GM19463 (cell line): ENCODE data around the gene FAT1.
"Not testable (repeated sequence)": the region's sequence is repeated elsewhere in the genome, so short reads cannot be mapped to it uniquely, and the experiment has no call there.

Experiments
- ATAC-seq: cut with Tn5 transposase; IDR thresholded peaks from one replicate; pipeline ENCODE4 v1.9.1; 2021; ENCODE audit warnings: mild to moderate bottlenecking, moderate library complexity; ENCODE audit not compliant: unreplicated experiment

FAT1 gene

GRCh38 chr4:186699298-186699697 lies 24.4 kb downstream of the FAT1 start:
- ATAC-seq = no peak

DNA sequence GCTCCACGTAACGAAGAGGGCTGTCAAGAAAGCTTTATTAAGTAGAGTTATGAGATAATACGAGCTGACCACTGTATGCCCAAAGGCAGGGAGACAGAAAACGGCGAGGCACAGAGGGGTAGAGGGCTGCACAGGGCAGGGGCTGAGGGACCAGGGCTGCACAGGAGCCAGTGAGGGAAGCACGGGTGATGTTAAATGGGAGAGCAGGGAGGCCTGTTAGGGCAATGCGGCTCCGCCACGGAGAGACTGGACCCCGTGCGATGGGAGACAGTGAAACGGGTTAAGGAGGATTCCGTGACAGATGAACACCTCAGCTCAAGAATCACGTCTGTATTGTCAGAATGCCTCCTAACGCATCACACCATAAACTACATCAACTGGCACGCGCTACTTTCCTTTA lies 25.1 kb downstream of the FAT1 start:
- no peak for ATAC-seq

DNA sequence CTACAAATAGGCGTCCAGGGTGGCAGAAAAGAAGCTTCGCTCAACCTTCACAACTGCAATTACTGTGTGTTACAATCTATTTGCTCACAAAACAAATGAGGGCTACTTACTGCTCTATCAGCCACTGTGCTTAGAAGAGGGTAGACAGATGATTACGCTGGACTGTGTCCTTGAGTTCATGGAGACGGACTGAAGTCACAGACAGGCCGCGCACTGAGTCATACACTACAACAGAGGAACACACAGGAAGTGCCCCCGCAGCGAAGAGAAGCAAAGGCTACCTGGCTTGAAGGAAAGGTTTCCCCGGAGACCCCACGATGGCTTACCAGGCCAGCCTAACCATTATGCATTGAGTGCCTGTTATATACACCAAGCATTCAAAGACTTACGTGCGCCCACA lies 25.6 kb downstream of the FAT1 start:
- ATAC-seq = no peak

- no peak for ATAC-seq
Measured at GRCh38 chr4:186695392-186695791, 28.3 kb downstream of the FAT1 start.

DNA sequence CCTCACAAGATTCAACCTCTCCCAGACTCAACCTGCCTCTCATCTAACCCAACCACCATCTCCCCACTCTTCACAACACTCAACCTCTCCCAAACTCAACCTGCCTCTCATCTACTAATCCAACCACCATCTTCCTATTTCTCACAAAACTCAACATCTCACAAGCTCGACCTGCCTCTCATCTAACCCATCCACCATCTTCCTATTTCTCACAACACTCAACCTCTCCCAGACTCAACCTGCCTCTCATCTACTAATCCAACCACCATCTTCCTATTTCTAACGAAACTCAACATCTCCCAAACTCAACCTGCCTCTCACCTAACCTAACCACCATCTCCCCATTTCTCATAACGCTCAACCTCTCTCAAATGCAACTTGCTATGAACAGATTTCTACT lies 29.8 kb downstream of the FAT1 start:
- no peak for ATAC-seq

DNA sequence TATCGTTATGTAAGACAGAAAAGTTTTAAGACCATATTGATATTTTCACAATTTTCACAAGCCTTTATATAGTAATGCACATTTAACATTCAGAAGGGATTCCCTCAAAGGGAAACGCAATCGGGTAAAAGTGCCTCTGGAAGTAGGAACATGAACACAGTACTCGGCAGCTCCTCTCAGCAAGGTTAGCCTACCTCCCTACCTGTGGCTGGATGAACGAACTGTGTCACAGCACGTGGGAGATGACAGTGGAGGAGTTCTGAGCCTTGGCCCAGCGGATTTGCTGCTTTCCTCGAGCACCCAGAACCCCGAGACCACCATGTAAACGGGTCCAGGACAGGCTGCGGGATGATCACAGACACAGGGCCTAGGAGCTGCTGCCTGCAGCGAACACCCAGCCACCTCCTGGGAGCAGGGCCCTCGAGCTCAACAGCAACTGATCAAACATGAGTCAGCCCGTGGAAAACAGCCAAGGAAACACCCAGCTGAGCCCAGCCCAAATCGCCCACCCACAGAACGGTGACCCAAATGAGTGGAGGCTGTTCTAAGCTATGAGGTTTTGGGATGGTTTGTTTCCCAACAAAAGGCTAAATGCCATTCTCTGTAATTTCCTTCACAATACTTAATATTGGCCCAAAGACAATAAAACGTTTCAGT lies 30.4 kb downstream of the FAT1 start:
- ATAC-seq = no peak

DNA sequence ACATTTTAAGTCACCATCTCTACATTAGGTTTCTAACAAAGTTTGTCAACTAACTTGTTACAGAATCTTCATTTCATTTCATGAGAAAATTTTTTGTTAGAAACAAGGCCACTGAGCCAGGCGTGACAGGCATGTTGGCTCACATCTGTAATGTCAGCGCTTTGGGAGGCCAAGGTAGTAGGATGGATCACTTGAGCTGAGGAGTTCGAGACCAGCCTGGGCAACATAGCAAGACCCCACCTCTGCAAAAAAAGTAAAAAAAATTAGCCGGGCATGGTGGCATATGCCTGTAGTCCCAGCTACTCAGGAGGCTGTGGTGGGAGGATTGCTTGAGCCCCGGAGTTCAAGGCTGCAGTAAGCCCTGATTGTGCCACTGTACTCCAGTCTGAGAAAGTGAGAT lies 32.3 kb downstream of the FAT1 start:
- ATAC-seq = no peak

GRCh38 chr4:186689476-186689875 lies 34.2 kb downstream of the FAT1 start:
- ATAC-seq = no peak

- no peak for ATAC-seq
Measured at GRCh38 chr4:186688150-186688943, 35.3 kb downstream of the FAT1 start.

GRCh38 chr4:186687265-186687664 lies 36.4 kb downstream of the FAT1 start:
- no peak for ATAC-seq

DNA sequence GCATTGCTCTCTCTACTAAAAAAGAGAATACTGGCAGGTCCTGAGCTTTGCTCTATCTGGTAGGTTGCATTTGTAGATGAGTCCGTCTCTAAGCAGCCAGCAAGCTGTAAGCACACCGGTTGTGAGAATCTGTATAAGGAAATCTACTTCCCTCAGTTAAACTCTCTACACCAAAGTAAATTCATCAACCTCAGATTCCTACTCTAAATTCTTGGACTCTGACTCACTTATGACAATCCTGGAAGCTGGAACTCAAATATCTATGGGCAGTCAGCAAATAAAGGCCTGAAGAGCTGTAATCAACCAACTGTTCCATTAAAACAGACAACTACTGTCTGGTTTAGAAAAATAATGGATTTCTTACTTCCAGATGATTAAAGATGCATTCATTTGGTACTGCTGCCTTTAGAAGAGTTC lies 37.9 kb downstream of the FAT1 start:
- no peak for ATAC-seq

DNA sequence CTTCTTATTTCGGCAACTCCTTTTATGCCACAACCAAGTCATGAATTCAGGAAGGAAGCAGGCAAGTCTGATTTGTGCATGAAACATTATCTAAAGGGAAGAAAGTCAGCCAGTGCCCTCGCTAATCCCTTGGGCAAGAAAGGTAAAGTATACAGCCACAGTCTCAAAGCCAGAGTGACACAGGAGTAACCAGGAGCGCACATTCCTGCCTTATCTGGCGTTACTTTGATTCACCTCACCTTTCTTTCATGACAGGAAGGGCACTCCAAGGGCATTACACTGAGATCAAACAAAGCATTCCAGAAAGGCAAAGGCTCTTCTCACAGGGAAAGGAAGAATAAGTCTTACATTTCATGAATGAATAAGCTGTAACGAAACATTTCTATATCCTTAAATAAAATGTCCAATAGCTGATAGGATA lies 38.8 kb downstream of the FAT1 start:
- no peak for ATAC-seq

- ATAC-seq = no peak
Measured at GRCh38 chr4:186684220-186684619, 39.4 kb downstream of the FAT1 start.

GRCh38 chr4:186680641-186681040 lies 43.0 kb downstream of the FAT1 start:
- no peak for ATAC-seq

- ATAC-seq = no peak
Measured at GRCh38 chr4:186676531-186677161, 47.0 kb downstream of the FAT1 start.

- ATAC-seq = no peak
Measured at GRCh38 chr4:186669735-186670134, 53.9 kb downstream of the FAT1 start.

DNA sequence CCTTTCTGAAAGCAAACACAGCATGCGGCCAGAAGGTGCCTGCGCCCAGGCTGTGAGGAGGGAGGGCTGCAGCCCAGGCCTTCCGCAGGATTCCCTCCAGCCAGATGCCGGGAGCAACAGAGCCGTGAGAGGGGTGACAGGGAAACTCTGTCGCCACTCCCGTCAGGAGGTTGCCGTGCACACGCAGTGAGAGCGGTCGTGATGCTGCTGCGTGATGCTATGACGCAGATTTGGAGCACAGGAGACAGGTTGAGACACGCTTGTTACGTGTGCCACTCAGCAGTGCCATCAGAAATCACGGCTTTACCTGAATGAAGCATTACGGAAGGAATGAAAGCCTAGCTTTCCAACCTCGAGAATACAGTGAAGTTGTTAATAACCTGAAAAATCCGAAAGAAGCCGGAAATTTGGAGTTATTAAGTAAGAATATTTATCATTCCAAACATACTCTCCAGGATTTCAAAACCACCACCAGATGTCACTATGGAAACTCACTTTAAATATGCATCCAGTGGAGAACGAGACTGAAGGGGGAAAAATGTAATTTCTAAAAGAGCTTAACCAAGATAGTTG lies 54.4 kb downstream of the FAT1 start:
- ATAC-seq = no peak

DNA sequence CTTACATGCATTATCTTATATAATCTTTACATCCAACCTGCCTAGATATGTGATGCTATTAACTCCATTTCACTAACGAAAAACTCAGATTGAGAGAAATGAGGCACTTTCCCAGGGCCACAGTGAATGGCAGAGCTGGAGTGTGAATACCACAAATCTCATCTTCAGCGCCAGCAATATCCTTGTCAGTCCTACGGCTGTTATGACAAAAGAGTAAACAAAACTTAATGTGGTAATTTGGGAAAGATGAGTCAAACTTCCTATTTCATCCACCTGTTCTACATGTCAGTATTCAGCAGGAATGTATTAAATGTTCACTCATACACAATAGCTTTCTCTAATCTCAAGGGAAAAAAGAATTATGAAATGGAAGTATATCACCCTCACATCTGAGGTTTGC lies 56.9 kb downstream of the FAT1 start:
- ATAC-seq = no peak

GRCh38 chr4:186666252-186666651 lies 57.4 kb downstream of the FAT1 start:
- ATAC-seq = no peak

DNA sequence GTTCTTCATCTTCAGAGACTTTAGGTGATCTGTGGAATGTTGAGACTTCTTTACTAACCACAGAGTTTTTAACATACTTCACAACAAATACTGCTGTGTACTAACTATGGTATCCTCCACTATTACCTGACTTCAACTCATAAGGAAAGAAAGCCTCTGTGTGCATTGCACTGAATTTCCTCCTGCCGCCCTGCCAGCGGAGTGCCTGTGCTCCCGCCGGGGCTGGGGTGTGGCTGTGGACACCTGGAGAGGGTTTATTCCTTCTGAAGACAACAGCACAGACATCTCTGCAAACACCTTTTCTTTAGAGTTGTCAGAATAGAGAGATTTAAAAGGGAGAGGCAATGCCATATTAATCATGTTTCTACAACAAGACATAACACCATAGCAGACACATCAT lies 63.3 kb downstream of the FAT1 start:
- ATAC-seq = no peak

DNA sequence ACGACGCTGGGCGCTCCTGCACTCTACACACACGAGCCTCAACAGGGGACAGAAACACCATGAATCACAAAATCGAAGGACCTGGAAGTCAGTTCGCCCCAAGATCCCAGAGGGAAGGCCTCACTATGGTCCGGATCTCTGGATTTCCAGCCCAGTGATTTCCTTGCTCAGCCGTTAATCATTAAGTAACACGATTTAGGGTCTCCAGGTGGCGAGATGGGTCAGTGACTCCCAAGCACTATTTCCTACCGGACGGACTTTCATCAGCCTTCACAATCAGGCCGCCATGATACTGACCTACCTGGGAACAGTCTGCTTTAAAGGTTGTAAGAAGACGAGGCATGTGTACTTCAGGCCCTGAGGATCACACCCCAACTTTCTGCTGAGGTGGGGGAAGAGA lies 63.7 kb downstream of the FAT1 start:
- ATAC-seq = no peak

DNA sequence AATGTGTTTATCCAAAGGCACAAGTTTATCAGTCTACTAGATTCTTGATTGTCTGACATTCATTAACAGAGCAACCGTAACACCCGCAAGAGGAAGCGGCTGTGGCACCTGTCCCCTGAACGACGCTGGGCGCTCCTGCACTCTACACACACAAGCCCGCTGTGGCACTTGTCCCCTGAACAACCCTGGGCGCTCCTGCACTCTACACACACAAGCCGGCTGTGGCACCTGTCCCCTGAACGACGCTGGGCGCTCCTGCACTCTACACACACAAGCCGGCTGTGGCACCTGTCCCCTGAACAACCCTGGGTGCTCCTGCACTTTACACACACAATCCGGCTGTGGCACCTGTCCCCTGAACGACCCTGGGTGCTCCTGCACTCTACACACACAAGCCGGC lies 64.2 kb downstream of the FAT1 start:
- not testable (repeated sequence) for ATAC-seq
